ENCODE results near the gene LRRK1.

Gene LRRK1

GRCh38 chr15:101053261-101053660, 134.1 kb downstream of the LRRK1 start:
- Histone ChIP-seq H3K27me3 (ENCODE audit: low read depth, low read length) (no peaks in the 10 kb centered on the region), H3K79me2 (ENCODE audit: low read length) (no peaks in the 10 kb centered on the region), H4K20me1 (ENCODE audit: insufficient read depth, low read length) (peaks cover 9% of the 10 kb centered on the region; the same call in 1 of the 2 replicates), H2AFZ (ENCODE audit: low read depth, low read length) (no peak overlapping the region), H3K9me3 (ENCODE audit: insufficient read depth, low read length) (no peaks in the 10 kb centered on the region), H3K4me3 (ENCODE audit: low read length) (no peak overlapping the region), H3K9ac (ENCODE audit: low read length) (no peak overlapping the region), H3K27ac (ENCODE audit: low read length) (no peak overlapping the region), H3K4me2 (ENCODE audit: low read length) (no peak overlapping the region), H3K4me1 (ENCODE audit: low read length) (peaks cover 17% of the 10 kb centered on the region), H3K36me3 (replicated peaks; ENCODE audit: low read depth, low read length) (peaks cover 80% of the 10 kb centered on the region)
- TF ChIP-seq EZH2phosphoT487 (IDR thresholded peaks at IDR 0.05; ENCODE audit: low read depth) = no peak
- no peak for TF ChIP-seq CTCF (IDR thresholded peaks at IDR 0.05; ENCODE audit: low read depth, low read length)

GRCh38 chr15:101054116-101054515, 135.0 kb downstream of the LRRK1 start:
- H3K9me3 ChIP-seq (ENCODE audit: insufficient read depth, low read length) = no peaks in the 10 kb centered on the region
- H3K9ac ChIP-seq (ENCODE audit: low read length) = no peak overlapping the region
- H3K27me3 ChIP-seq (ENCODE audit: low read depth, low read length) = no peaks in the 10 kb centered on the region
- peaks cover 82% of the 10 kb centered on the region for H3K36me3 ChIP-seq (replicated peaks; ENCODE audit: low read depth, low read length)
- no peak overlapping the region for H2AFZ ChIP-seq (ENCODE audit: low read depth, low read length)
- peaks cover 9% of the 10 kb centered on the region; the same call in 1 of the 2 replicates for H4K20me1 ChIP-seq (ENCODE audit: insufficient read depth, low read length)
- H3K4me2 ChIP-seq (ENCODE audit: low read length) = no peak overlapping the region
- TF ChIP-seq CTCF (IDR thresholded peaks at IDR 0.05; ENCODE audit: low read depth, low read length) = no peak
- no peak for TF ChIP-seq EZH2phosphoT487 (IDR thresholded peaks at IDR 0.05; ENCODE audit: low read depth)
- no peaks in the 10 kb centered on the region for H3K79me2 ChIP-seq (ENCODE audit: low read length)
- no peak overlapping the region for H3K4me3 ChIP-seq (ENCODE audit: low read length)
- no peak overlapping the region for H3K27ac ChIP-seq (ENCODE audit: low read length)
- H3K4me1 ChIP-seq (ENCODE audit: low read length) = peaks cover 17% of the 10 kb centered on the region

GRCh38 chr15:101054991-101055390, 135.8 kb downstream of the LRRK1 start:
- TF ChIP-seq EZH2phosphoT487 (IDR thresholded peaks at IDR 0.05; ENCODE audit: low read depth) = no peak
- TF ChIP-seq CTCF (IDR thresholded peaks at IDR 0.05; ENCODE audit: low read depth, low read length) = no peak

GRCh38 chr15:101055411-101055810, 136.3 kb downstream of the LRRK1 start:
- H3K27me3 ChIP-seq (ENCODE audit: low read depth, low read length) = no peaks in the 10 kb centered on the region

More at GRCh38 chr15:101054991-101055390, 135.8 kb downstream of the LRRK1 start:
- Histone ChIP-seq H3K36me3 (replicated peaks; ENCODE audit: low read depth, low read length) (peaks cover 83% of the 10 kb centered on the region), H3K9me3 (ENCODE audit: insufficient read depth, low read length) (no peaks in the 10 kb centered on the region), H2AFZ (ENCODE audit: low read depth, low read length) (no peak overlapping the region), H3K27me3 (ENCODE audit: low read depth, low read length) (no peaks in the 10 kb centered on the region), H3K4me3 (ENCODE audit: low read length) (no peak overlapping the region), H4K20me1 (ENCODE audit: insufficient read depth, low read length) (peaks cover 9% of the 10 kb centered on the region; the same call in 1 of the 2 replicates), H3K27ac (ENCODE audit: low read length) (no peak overlapping the region), H3K4me1 (ENCODE audit: low read length) (peaks cover 17% of the 10 kb centered on the region), H3K79me2 (ENCODE audit: low read length) (no peaks in the 10 kb centered on the region), H3K9ac (ENCODE audit: low read length) (no peak overlapping the region), H3K4me2 (ENCODE audit: low read length) (no peak overlapping the region)

More at GRCh38 chr15:101055411-101055810, 136.3 kb downstream of the LRRK1 start:
- Histone ChIP-seq H3K36me3 (replicated peaks; ENCODE audit: low read depth, low read length) (peaks cover 83% of the 10 kb centered on the region), H3K4me3 (ENCODE audit: low read length) (no peak overlapping the region), H2AFZ (ENCODE audit: low read depth, low read length) (no peak overlapping the region), H3K9me3 (ENCODE audit: insufficient read depth, low read length) (no peaks in the 10 kb centered on the region), H4K20me1 (ENCODE audit: insufficient read depth, low read length) (peaks cover 8% of the 10 kb centered on the region; the same call in 1 of the 2 replicates), H3K4me2 (ENCODE audit: low read length) (no peak overlapping the region), H3K27ac (ENCODE audit: low read length) (no peak overlapping the region), H3K9ac (ENCODE audit: low read length) (no peak overlapping the region), H3K4me1 (ENCODE audit: low read length) (peaks cover 14% of the 10 kb centered on the region), H3K79me2 (ENCODE audit: low read length) (no peaks in the 10 kb centered on the region)
- TF ChIP-seq EZH2phosphoT487 (IDR thresholded peaks at IDR 0.05; ENCODE audit: low read depth) = no peak
- no peak for TF ChIP-seq CTCF (IDR thresholded peaks at IDR 0.05; ENCODE audit: low read depth, low read length)

Data from OCI-LY3 (cell line).